Measurements from ENCODE around the gene RPTOR.

GRCh38 chr17:80800481-80801391, 256.1 kb downstream of the RPTOR start:
- TF ChIP-seq GATA2 (IDR thresholded peaks at IDR 0.05; ENCODE audit: low read depth, low read length) = no peak
- TF ChIP-seq GATA3 (IDR thresholded peaks at IDR 0.05; ENCODE audit: low read depth, low read length) = no peak
